22Rv1 (cell line): ENCODE results near the gene SBF2.

Source experiments
- H3K27ac ChIP-seq: fragments of 450-650 bp; 2 replicates; pipeline ENCODE4 v1.5.1; 2017
- ZFX ChIP-seq: fragments of 450-650 bp; IDR thresholded peaks from 2 replicates; pipeline ENCODE4 v1.6.1; 2017; ENCODE audit warnings: antibody characterized with exemption, borderline replicate concordance
- TF ChIP-seq, protein P1 (sequence below): fragments of 450-650 bp; IDR thresholded peaks from 2 replicates; pipeline ENCODE4 v1.5.1; 2017; ENCODE audit warnings: mild to moderate bottlenecking

The SBF2 gene

GRCh38 chr11:9803685-9804418 lies 490.2 kb downstream of the SBF2 start:
- TF ChIP-seq, protein P1, sequence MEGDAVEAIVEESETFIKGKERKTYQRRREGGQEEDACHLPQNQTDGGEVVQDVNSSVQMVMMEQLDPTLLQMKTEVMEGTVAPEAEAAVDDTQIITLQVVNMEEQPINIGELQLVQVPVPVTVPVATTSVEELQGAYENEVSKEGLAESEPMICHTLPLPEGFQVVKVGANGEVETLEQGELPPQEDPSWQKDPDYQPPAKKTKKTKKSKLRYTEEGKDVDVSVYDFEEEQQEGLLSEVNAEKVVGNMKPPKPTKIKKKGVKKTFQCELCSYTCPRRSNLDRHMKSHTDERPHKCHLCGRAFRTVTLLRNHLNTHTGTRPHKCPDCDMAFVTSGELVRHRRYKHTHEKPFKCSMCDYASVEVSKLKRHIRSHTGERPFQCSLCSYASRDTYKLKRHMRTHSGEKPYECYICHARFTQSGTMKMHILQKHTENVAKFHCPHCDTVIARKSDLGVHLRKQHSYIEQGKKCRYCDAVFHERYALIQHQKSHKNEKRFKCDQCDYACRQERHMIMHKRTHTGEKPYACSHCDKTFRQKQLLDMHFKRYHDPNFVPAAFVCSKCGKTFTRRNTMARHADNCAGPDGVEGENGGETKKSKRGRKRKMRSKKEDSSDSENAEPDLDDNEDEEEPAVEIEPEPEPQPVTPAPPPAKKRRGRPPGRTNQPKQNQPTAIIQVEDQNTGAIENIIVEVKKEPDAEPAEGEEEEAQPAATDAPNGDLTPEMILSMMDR = no peak
- no peak for TF ChIP-seq ZFX
- H3K27ac ChIP-seq = no peak overlapping the region

DNA sequence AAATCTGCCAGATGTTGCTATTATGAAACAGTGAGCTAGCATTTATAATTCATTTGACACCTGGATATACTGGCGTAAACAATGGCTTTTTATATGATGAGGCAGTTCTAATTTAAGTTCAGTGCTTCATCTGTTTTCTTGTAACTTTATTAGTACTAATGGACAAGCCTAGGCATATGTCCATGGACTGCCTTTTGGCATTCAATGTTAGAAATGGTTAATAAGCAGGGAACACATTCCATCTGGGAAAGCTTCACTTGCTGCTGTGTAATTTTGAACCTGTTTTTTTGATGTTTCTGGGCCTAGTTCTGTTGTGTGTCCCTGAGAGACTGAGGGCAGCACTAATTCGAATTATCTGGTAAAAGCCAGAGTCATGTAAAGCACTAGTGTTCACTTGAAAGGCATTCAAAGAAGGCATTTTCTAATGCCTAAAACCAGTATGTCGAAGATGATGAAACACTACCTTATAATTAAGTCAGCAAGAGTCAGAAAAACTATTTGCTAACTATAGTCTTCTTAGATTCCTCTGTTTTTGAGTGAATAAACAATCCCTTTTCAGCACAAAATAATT lies 491.6 kb downstream of the SBF2 start:
- TF ChIP-seq ZFX = no peak
- TF ChIP-seq, protein P1 = no peak
- H3K27ac ChIP-seq = no peak overlapping the region

DNA sequence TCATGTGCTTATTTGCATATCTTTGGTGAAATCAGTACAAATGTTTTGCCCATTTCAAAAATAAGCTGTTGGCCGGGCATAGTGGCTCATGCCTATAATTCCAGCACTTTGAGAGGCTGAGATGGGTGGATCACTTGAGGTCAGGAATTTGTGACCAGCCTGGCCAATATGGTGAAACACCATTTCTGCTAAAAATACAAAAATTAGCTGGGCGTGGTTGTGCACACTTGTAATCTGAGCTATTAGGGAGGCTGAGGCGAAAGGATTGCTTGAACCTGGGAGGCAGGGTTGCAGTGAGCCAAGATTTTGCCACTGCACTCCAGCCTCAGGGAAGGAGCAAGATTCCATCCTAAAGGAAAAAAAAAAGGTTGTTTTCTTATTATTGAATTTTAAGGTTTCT lies 494.1 kb downstream of the SBF2 start:
- H3K27ac ChIP-seq = no peak overlapping the region
- TF ChIP-seq, protein P1 = no peak
- no peak for TF ChIP-seq ZFX

- TF ChIP-seq, protein P1 = no peak
- no peak for TF ChIP-seq ZFX
- H3K27ac ChIP-seq = no peak overlapping the region
Observed at GRCh38 chr11:9797300-9797699, 496.7 kb downstream of the SBF2 start.

- TF ChIP-seq, protein P1 = no peak
- no peak for TF ChIP-seq ZFX
- no peak overlapping the region for H3K27ac ChIP-seq
Observed at GRCh38 chr11:9796854-9797253, 497.2 kb downstream of the SBF2 start.

GRCh38 chr11:9796266-9796665 lies 497.8 kb downstream of the SBF2 start:
- no peak for TF ChIP-seq ZFX
- H3K27ac ChIP-seq = no peak overlapping the region

GRCh38 chr11:9790703-9791102 lies 503.3 kb downstream of the SBF2 start:
- H3K27ac ChIP-seq = no peak overlapping the region
- TF ChIP-seq, protein P1 = no peak
- TF ChIP-seq ZFX = no peak
